Adrenal gland (tissue), 5 donors: ENCODE measurements around the gene G0S2.

Source experiments
- POLR2A ChIP-seq, 2 donors: fragments of 450-650 bp; IDR thresholded peaks; one replicate each; pipeline ENCODE4 v1.6.1; 2017; ENCODE audit warnings: antibody characterized with exemption in 2 of 2, mild to moderate bottlenecking in 2 of 2, moderate library complexity in 1 of 2
- TF ChIP-seq, protein P1 (sequence below), 6 experiments: fragments of 450-650 bp in 4 of 6; fragments of 200-600 bp in 2 of 6; sonication (generic) in 1 of 6; IDR thresholded peaks; 1 replicate in 5 of 6; 2 replicates in 1 of 6; pipeline versions ENCODE4 v1.5.1 to v1.8.0; 2016 to 2021; ENCODE audit warnings: antibody characterized with exemption in 6 of 6, mild to moderate bottlenecking in 2 of 6, moderate library complexity in 1 of 6
- donor health status: DM: no; HTN: no; CAD: no.

GRCh38 chr1:209692296-209692695, 17.1 kb downstream of the G0S2 start:
- TF ChIP-seq, protein P1, sequence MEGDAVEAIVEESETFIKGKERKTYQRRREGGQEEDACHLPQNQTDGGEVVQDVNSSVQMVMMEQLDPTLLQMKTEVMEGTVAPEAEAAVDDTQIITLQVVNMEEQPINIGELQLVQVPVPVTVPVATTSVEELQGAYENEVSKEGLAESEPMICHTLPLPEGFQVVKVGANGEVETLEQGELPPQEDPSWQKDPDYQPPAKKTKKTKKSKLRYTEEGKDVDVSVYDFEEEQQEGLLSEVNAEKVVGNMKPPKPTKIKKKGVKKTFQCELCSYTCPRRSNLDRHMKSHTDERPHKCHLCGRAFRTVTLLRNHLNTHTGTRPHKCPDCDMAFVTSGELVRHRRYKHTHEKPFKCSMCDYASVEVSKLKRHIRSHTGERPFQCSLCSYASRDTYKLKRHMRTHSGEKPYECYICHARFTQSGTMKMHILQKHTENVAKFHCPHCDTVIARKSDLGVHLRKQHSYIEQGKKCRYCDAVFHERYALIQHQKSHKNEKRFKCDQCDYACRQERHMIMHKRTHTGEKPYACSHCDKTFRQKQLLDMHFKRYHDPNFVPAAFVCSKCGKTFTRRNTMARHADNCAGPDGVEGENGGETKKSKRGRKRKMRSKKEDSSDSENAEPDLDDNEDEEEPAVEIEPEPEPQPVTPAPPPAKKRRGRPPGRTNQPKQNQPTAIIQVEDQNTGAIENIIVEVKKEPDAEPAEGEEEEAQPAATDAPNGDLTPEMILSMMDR (IDR thresholded peaks at IDR 0.05) = no peak
- TF ChIP-seq POLR2A (IDR thresholded peaks at IDR 0.05) = no peak
